AG04449 (cell line): ENCODE measurements around the gene SH3PXD2A.

Experiments used
- CTCF ChIA-PET: fragments of 350-600 bp; formaldehyde crosslinking; extraction: SDS; loops from one replicate; lab custom pipeline; 2021; ENCODE audit warnings: antibody characterized with exemption; lab: Yijun Ruan, JAX
- POLR2A ChIA-PET: fragments of 400-600, 350-600 bp; formaldehyde crosslinking; extraction: SDS; loops from one replicate; lab custom pipeline; 2020; ENCODE audit warnings: antibody characterized with exemption, inconsistent platforms; lab: Yijun Ruan, JAX
- DNase-seq: peaks from one replicate; pipeline ENCODE4 v3.0.0-alpha.2; 2010; ENCODE audit warnings: low read depth, low spot score
- H3K4me3 ChIP-seq: 2 replicates; pipeline ENCODE4 v1.5.1; 2011; ENCODE audit warnings: low read depth, mild to moderate bottlenecking, control low read depth, low read length
- TF ChIP-seq, protein P1 (sequence below): IDR thresholded peaks from one replicate; pipeline ENCODE4 v1.5.1; 2011; ENCODE audit warnings: mild to moderate bottlenecking, moderate library complexity, low read length, control low read depth, inconsistent platforms; ENCODE audit not compliant: insufficient read depth; ENCODE audit errors: missing control alignments

SH3PXD2A gene

DNA sequence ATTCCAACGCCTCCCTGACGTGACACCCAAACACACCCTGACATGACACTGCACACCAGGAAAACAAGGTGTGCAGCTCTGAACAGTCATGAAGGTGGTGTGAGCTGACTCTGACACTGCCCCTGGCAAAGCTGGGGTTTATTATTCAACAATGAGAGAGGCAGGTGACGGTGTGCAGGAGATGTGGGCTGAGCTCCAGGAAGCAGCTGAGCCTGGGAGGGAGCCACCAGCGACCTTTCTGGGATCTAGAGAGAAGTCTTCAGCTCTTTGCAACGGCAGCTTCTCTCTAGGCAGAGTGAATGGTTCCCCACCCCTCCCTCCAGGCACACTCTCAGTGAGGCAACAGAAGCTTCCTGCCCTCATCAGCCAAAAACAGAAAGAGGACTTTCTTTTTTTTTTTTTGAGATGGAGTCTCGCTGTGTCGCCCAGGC is 65.6 kb downstream of the SH3PXD2A start:
- no peak for DNase-seq
- no peak overlapping the region for H3K4me3 ChIP-seq
- TF ChIP-seq, protein P1, sequence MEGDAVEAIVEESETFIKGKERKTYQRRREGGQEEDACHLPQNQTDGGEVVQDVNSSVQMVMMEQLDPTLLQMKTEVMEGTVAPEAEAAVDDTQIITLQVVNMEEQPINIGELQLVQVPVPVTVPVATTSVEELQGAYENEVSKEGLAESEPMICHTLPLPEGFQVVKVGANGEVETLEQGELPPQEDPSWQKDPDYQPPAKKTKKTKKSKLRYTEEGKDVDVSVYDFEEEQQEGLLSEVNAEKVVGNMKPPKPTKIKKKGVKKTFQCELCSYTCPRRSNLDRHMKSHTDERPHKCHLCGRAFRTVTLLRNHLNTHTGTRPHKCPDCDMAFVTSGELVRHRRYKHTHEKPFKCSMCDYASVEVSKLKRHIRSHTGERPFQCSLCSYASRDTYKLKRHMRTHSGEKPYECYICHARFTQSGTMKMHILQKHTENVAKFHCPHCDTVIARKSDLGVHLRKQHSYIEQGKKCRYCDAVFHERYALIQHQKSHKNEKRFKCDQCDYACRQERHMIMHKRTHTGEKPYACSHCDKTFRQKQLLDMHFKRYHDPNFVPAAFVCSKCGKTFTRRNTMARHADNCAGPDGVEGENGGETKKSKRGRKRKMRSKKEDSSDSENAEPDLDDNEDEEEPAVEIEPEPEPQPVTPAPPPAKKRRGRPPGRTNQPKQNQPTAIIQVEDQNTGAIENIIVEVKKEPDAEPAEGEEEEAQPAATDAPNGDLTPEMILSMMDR: no peak
- ChIA-PET CTCF (interaction anchor here (1.2 to 1.6 kb wide), 2 partner anchors 9 to 96 kb away, joined by 3 to 4 read pairs; no protein-coding TSS in a partner anchor), POLR2A (no interaction called here)

GRCh38 chr10:103789161-103789560 is 66.2 kb downstream of the SH3PXD2A start:
- POLR2A ChIA-PET: no interaction called here
- CTCF ChIA-PET: interaction anchor here (1.2 to 1.6 kb wide), 2 partner anchors 9 to 96 kb away, joined by 3 to 4 read pairs; no protein-coding TSS in a partner anchor

DNA sequence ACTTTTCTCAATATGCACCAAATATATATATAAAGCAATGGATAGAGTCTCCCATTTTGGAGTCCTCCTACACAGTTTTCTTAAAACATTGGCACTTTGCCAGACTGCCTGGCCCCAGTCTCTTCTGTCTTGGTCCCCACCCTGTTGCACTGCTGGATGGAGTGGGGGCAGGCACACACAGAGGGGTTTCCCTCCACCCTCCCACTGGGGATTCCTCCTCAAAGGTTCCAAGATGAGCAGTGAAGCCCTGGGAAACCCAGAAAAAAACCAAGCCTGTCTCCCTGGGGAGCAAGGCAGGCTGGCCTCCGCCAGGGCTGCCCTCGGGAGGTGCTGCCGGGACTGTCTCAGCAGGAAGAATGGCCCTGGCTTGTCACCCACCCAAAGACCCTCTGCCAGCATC is 68.0 kb downstream of the SH3PXD2A start:
- ChIA-PET POLR2A (no interaction called here), CTCF (no interaction called here)
- TF ChIP-seq, protein P1: no peak
- no peak for DNase-seq
- no peak overlapping the region for H3K4me3 ChIP-seq

More at GRCh38 chr10:103789161-103789560, 66.2 kb downstream of the SH3PXD2A start:
- TF ChIP-seq, protein P1: no peak
- no peak for DNase-seq
- no peak overlapping the region for H3K4me3 ChIP-seq

- H3K4me3 ChIP-seq: no peak overlapping the region
- TF ChIP-seq, protein P1: no peak
- ChIA-PET CTCF (interaction anchor here (1.0 kb wide), 1 partner anchor 73 kb away, joined by 3 read pairs; no protein-coding TSS in a partner anchor), POLR2A (no interaction called here)
- no peak for DNase-seq
These were observed 69.4 kb downstream of the SH3PXD2A start for GRCh38 chr10:103786020-103786419.

GRCh38 chr10:103784723-103785418 is 70.5 kb downstream of the SH3PXD2A start:
- ChIA-PET POLR2A (interaction anchor here (1.3 kb wide), 1 partner anchor 18 kb away, joined by 4 read pairs; no protein-coding TSS in a partner anchor), CTCF (interaction anchor here (1.3 kb wide), 1 partner anchor 19 kb away, joined by 4 read pairs; no protein-coding TSS in a partner anchor)
- no peak for DNase-seq
- no peak overlapping the region for H3K4me3 ChIP-seq
- TF ChIP-seq, protein P1: no peak

GRCh38 chr10:103784089-103784488 is 71.3 kb downstream of the SH3PXD2A start:
- ChIA-PET POLR2A (interaction anchor here (1.3 kb wide), 1 partner anchor 18 kb away, joined by 4 read pairs; no protein-coding TSS in a partner anchor), CTCF (interaction anchor here (0.8 to 1.3 kb wide), 2 partner anchors 8 to 18 kb away, joined by 3 to 4 read pairs; no protein-coding TSS in a partner anchor)
- TF ChIP-seq, protein P1: no peak
- no peak overlapping the region for H3K4me3 ChIP-seq
- no peak for DNase-seq
